Hepatocyte (in vitro differentiated cells): ENCODE data around the gene PGM1. TPM values are rescaled to one million over a fixed set of nuclear protein-coding genes. Genes with fewer than 3 reads are reported as not detected.

Experiments
- DNase-seq: peaks from one replicate; pipeline ENCODE4 v3.0.0-alpha.2; 2016; ENCODE audit warnings: low spot score
- H2AFZ ChIP-seq: fragments of 200-600 bp; sonication (generic); 2 replicates; pipeline ENCODE4 v1.6.0; 2016; ENCODE audit warnings: antibody characterized with exemption, mild to moderate bottlenecking
- H3K27ac ChIP-seq: fragments of 200-600 bp; sonication (generic); 2 replicates; pipeline ENCODE4 v1.5.1; 2016; ENCODE audit warnings: mild to moderate bottlenecking
- H3K27me3 ChIP-seq: fragments of 200-600 bp; sonication (generic); 2 replicates; pipeline ENCODE4 v1.6.1; 2016
- H3K36me3 ChIP-seq: fragments of 200-600 bp; sonication (generic); replicated peaks from 2 replicates; pipeline ENCODE4 v1.5.1; 2016; ENCODE audit warnings: low read depth; ENCODE audit not compliant: insufficient read depth
- H3K4me1 ChIP-seq: fragments of 200-600 bp; sonication (generic); 2 replicates; pipeline ENCODE4 v1.5.1; 2016; ENCODE audit warnings: mild to moderate bottlenecking, moderate library complexity; ENCODE audit not compliant: insufficient read depth
- H3K4me2 ChIP-seq: fragments of 200-600 bp; sonication (generic); 2 replicates; pipeline ENCODE4 v1.6.0; 2016
- H3K4me3 ChIP-seq: fragments of 200-600 bp; sonication (generic); 2 replicates; pipeline ENCODE4 v1.5.1; 2016; ENCODE audit warnings: mild to moderate bottlenecking
- H3K79me2 ChIP-seq: fragments of 200-600 bp; sonication (generic); 2 replicates; pipeline ENCODE4 v1.6.0; 2017; ENCODE audit warnings: mild to moderate bottlenecking
- H3K9me2 ChIP-seq: fragments of 200-600 bp; sonication (generic); replicated peaks from 2 replicates; pipeline ENCODE4 v1.6.0; 2017; ENCODE audit warnings: mild to moderate bottlenecking; ENCODE audit not compliant: insufficient read depth
- H3K9me3 ChIP-seq: fragments of 200-600 bp; sonication (generic); 2 replicates; pipeline ENCODE4 v1.5.1; 2016; ENCODE audit warnings: low read depth, mild to moderate bottlenecking
- H4K20me1 ChIP-seq: fragments of 200-600 bp; sonication (generic); 2 replicates; pipeline ENCODE4 v1.6.0; 2016; ENCODE audit warnings: mild to moderate bottlenecking; ENCODE audit not compliant: insufficient read depth, poor library complexity, severe bottlenecking
- EZH2 ChIP-seq: fragments of 200-600 bp; sonication (generic); IDR thresholded peaks from 2 replicates; pipeline ENCODE4 v1.6.1; 2016; ENCODE audit warnings: antibody characterized with exemption, mild to moderate bottlenecking, borderline replicate concordance
- EZH2phosphoT487 ChIP-seq: fragments of 200-600 bp; sonication (generic); IDR thresholded peaks from one replicate; pipeline ENCODE4 v1.6.1; 2018; ENCODE audit warnings: antibody characterized with exemption, mild to moderate bottlenecking, low read depth, moderate library complexity; ENCODE audit not compliant: unreplicated experiment, severe bottlenecking
- WGBS: methylation state at CpG from one replicate; pipeline ENCODE4 v1.1.6; 2016; ENCODE audit warnings: low lambda C conversion rate; ENCODE audit errors: missing lambda C conversion rate; 5-methylcytosine and 5-hydroxymethylcytosine counted together
- polyA plus RNA-seq: library from polyadenylated mRNA; unstranded; fragments of >200 nt; fragmentation: Nextera tagmentation; extraction: Ambion mirVana; gene quantifications from 2 replicates; pipeline ENCODE4 v1.2.1, GENCODE V29; 2016
- total RNA-seq: library from RNA; depleted of rRNA; stranded (reverse); fragments of >200 nt; gene quantifications from 2 replicates; pipeline ENCODE4 v1.2.3, GENCODE V29; 2014
- TF ChIP-seq, protein P1 (sequence below): fragments of 200-600 bp; sonication (generic); IDR thresholded peaks from 2 replicates; pipeline ENCODE4 v1.5.1; 2016; ENCODE audit warnings: antibody characterized with exemption, mild to moderate bottlenecking; ENCODE audit not compliant: poor library complexity

Gene PGM1
- total and polyA plus RNA-seq, 2 experiments from 2014 or later, result 85.0 to 88.9 TPM

- H3K4me2 ChIP-seq, result no peak overlapping the region
- peaks cover 4% of the 10 kb centered on the region for H3K4me1 ChIP-seq
- H3K4me3 ChIP-seq, result no peak overlapping the region
- H3K27ac ChIP-seq, result no peak overlapping the region
- no peaks in the 10 kb centered on the region for H3K9me2 ChIP-seq
- H3K79me2 ChIP-seq, result peaks cover 31% of the 10 kb centered on the region
- H3K36me3 ChIP-seq, result no peaks in the 10 kb centered on the region
- WGBS, result 97% methylated on average over 7 of the region's 7 CpGs
- no peak overlapping the region for H2AFZ ChIP-seq
- no peaks in the 10 kb centered on the region for H3K9me3 ChIP-seq
- no peaks in the 10 kb centered on the region for H4K20me1 ChIP-seq
- DNase-seq, result no peak
- TF ChIP-seq, protein P1, sequence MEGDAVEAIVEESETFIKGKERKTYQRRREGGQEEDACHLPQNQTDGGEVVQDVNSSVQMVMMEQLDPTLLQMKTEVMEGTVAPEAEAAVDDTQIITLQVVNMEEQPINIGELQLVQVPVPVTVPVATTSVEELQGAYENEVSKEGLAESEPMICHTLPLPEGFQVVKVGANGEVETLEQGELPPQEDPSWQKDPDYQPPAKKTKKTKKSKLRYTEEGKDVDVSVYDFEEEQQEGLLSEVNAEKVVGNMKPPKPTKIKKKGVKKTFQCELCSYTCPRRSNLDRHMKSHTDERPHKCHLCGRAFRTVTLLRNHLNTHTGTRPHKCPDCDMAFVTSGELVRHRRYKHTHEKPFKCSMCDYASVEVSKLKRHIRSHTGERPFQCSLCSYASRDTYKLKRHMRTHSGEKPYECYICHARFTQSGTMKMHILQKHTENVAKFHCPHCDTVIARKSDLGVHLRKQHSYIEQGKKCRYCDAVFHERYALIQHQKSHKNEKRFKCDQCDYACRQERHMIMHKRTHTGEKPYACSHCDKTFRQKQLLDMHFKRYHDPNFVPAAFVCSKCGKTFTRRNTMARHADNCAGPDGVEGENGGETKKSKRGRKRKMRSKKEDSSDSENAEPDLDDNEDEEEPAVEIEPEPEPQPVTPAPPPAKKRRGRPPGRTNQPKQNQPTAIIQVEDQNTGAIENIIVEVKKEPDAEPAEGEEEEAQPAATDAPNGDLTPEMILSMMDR, result no peak
- TF ChIP-seq EZH2 (no peak), EZH2phosphoT487 (no peak)
- H3K27me3 ChIP-seq, result no peaks in the 10 kb centered on the region
Measured at GRCh38 chr1:63607322-63607721, 14.1 kb downstream of the PGM1 start.

GRCh38 chr1:63611231-63611630 is 18.0 kb downstream of the PGM1 start:
- Histone ChIP-seq H3K79me2 (peaks cover 15% of the 10 kb centered on the region), H3K9me3 (no peaks in the 10 kb centered on the region), H3K4me3 (no peak overlapping the region), H4K20me1 (no peaks in the 10 kb centered on the region), H3K27me3 (no peaks in the 10 kb centered on the region), H2AFZ (no peak overlapping the region), H3K4me1 (peaks cover 8% of the 10 kb centered on the region), H3K36me3 (no peaks in the 10 kb centered on the region), H3K27ac (no peak overlapping the region), H3K9me2 (no peaks in the 10 kb centered on the region), H3K4me2 (no peak overlapping the region)
- TF ChIP-seq EZH2, result no peak
- TF ChIP-seq EZH2phosphoT487, result no peak
- TF ChIP-seq, protein P1, result no peak
- WGBS, result 54% methylated on average over 3 of the region's 3 CpGs
- no peak for DNase-seq

DNA sequence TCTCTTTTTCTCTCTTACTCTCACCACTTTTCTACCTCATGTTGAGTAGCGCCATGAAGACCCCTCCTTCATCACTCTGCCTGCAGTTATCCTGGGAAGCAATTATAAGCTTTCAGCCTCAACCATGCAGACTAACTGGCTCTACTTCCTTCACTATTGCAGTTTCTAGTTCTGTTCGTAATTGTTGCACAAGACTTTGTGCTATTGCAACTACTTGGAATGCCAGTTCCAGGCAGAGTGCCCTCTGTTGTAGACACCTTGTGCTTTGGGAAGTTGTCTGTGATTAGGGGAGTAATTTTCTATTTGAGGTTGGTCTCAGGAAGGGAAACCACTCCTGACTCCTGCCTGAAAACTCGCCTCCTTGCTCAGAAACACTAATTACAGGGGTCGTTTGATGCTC is 19.4 kb downstream of the PGM1 start:
- WGBS, result 71% methylated on average over 4 of the region's 4 CpGs
- Histone ChIP-seq H3K9me3 (no peaks in the 10 kb centered on the region), H2AFZ (no peak overlapping the region), H3K79me2 (peaks cover 20% of the 10 kb centered on the region), H3K27ac (peak overlapping the region; percentile 34), H3K4me3 (no peak overlapping the region), H4K20me1 (no peaks in the 10 kb centered on the region), H3K4me1 (peaks cover 8% of the 10 kb centered on the region), H3K9me2 (no peaks in the 10 kb centered on the region), H3K4me2 (no peak overlapping the region), H3K36me3 (no peaks in the 10 kb centered on the region), H3K27me3 (no peaks in the 10 kb centered on the region)
- peak; percentile 15 for DNase-seq
- TF ChIP-seq EZH2phosphoT487, result no peak
- TF ChIP-seq, protein P1, result no peak

DNA sequence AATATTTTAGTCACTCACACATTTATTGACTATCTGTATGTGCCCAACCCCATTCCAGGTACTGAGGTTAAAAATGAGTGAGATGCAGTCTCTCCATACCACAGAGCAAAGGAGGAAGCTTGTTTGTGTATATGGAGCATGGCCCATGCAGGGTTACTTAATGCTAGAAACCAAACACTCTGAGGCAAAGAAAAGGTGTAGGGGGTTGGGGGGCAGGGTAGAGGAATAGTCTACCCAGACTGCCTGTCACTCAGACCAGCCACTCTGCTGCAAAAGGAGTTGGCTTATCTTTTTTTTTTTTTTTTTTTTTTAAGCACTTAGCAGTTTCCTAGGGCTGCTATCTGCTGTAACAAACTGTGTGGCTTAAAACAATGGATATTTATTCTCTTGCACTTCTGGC is 19.8 kb downstream of the PGM1 start:
- TF ChIP-seq EZH2phosphoT487, result no peak
- TF ChIP-seq, protein P1, result no peak
- no peak for TF ChIP-seq EZH2
- Histone ChIP-seq H3K9me3 (no peaks in the 10 kb centered on the region), H3K79me2 (peaks cover 16% of the 10 kb centered on the region), H3K36me3 (no peaks in the 10 kb centered on the region), H2AFZ (no peak overlapping the region), H4K20me1 (no peaks in the 10 kb centered on the region), H3K27ac (peak overlapping the region; percentile 34), H3K9me2 (no peaks in the 10 kb centered on the region), H3K4me1 (peaks cover 8% of the 10 kb centered on the region), H3K4me3 (no peak overlapping the region), H3K4me2 (no peak overlapping the region), H3K27me3 (no peaks in the 10 kb centered on the region)
- no peak for DNase-seq
